ENCODE data around the gene CEP63. TPM values are rescaled to one million over a fixed set of nuclear protein-coding genes. Genes with fewer than 3 reads are reported as not detected.

CEP63 gene
- total and polyA plus RNA-seq, 12 donors, result 20.1 to 38.8 (median 30.8) TPM

- DNase-seq (no peak), ATAC-seq (no peak)
- 93 to 97% methylated on average over 6 of the region's 6 CpGs for WGBS, 2 donors
- no peak for TF ChIP-seq CTCF (IDR thresholded peaks at IDR 0.05)
- Histone ChIP-seq H3K9me3 (no peaks in the 10 kb centered on the region), H3K4me1 (peaks cover 0 to 20% (median 6%) of the 10 kb centered on the region in 9 donors), H3K4me3 (no peak overlapping the region), H3K36me3 (peaks cover 0 to 7% (median 0%) of the 10 kb centered on the region in 9 donors), H3K27ac (no peak overlapping the region), H3K27me3 (no peaks in the 10 kb centered on the region)
- intact Hi-C loops (cut with DNase I), result loop anchor here in 6 of 10 donors (5.0 to 10.0 kb wide), 5 partner anchors 147 to 1287 kb away; no protein-coding TSS in a partner anchor
Observed at GRCh38 chr3:134608023-134608770, 122.3 kb downstream of the CEP63 start.

- Histone ChIP-seq H3K4me3 (no peak overlapping the region), H3K4me1 (peaks cover 0 to 20% (median 6%) of the 10 kb centered on the region in 9 donors), H3K27ac (no peak overlapping the region), H3K9me3 (no peaks in the 10 kb centered on the region), H3K36me3 (peaks cover 0 to 7% (median 0%) of the 10 kb centered on the region in 9 donors), H3K27me3 (no peaks in the 10 kb centered on the region)
- WGBS, 2 donors, result 82 to 91% methylated on average over 10 of the region's 10 CpGs
- TF ChIP-seq CTCF (IDR thresholded peaks at IDR 0.05), result no peak
- intact Hi-C loops (cut with DNase I), result loop anchor here in 6 of 10 donors (5.0 to 10.0 kb wide), 5 partner anchors 146 to 1286 kb away; no protein-coding TSS in a partner anchor
- no peak for ATAC-seq
- no peak for DNase-seq
Observed at GRCh38 chr3:134608771-134609435, 123.0 kb downstream of the CEP63 start.

- Histone ChIP-seq H3K9me3 (no peaks in the 10 kb centered on the region), H3K4me1 (peaks cover 0 to 20% (median 6%) of the 10 kb centered on the region in 9 donors), H3K4me3 (no peak overlapping the region), H3K27me3 (no peaks in the 10 kb centered on the region), H3K27ac (no peak overlapping the region), H3K36me3 (peaks cover 0 to 10% (median 0%) of the 10 kb centered on the region in 9 donors)
- WGBS, 2 donors, result 68 to 69% methylated on average over 10 of the region's 10 CpGs
- intact Hi-C loops (cut with DNase I), result loop anchor here in 6 of 10 donors (5.0 to 10.0 kb wide), 5 partner anchors 145 to 1285 kb away; no protein-coding TSS in a partner anchor
- ATAC-seq (no peak), DNase-seq (no peak)
- no peak for TF ChIP-seq CTCF (IDR thresholded peaks at IDR 0.05)
Observed at GRCh38 chr3:134609821-134610431, 124.1 kb downstream of the CEP63 start.

Data from heart right ventricle (tissue), 16 donors.